NT2/D1 (cell line): ENCODE results near the gene DDIT4L.

Experiments used
- SUZ12 ChIP-seq: IDR thresholded peaks from 2 replicates; pipeline ENCODE4 v1.6.1; 2011; ENCODE audit not compliant: insufficient read length, insufficient read depth; ENCODE audit errors: extremely low read depth
- YY1 ChIP-seq: IDR thresholded peaks from 2 replicates; pipeline ENCODE4 v1.6.1; 2011; ENCODE audit not compliant: insufficient read length, insufficient read depth
- ZNF274 ChIP-seq: IDR thresholded peaks from 2 replicates; pipeline ENCODE4 v1.6.1; 2011; ENCODE audit warnings: mild to moderate bottlenecking, low read depth, low read length

- TF ChIP-seq YY1 (no peak), ZNF274 (no peak), SUZ12 (no peak)
Observed at GRCh38 chr4:100189820-100190642, at the start of gene DDIT4L.
